GM19395 (cell line): ENCODE results near the gene ABCA9.

ENCODE experiments used
- ATAC-seq: cut with Tn5 transposase; IDR thresholded peaks from one replicate; pipeline ENCODE4 v1.9.1; 2021; ENCODE audit warnings: mild to moderate bottlenecking, moderate library complexity; ENCODE audit not compliant: unreplicated experiment

ABCA9 gene

DNA sequence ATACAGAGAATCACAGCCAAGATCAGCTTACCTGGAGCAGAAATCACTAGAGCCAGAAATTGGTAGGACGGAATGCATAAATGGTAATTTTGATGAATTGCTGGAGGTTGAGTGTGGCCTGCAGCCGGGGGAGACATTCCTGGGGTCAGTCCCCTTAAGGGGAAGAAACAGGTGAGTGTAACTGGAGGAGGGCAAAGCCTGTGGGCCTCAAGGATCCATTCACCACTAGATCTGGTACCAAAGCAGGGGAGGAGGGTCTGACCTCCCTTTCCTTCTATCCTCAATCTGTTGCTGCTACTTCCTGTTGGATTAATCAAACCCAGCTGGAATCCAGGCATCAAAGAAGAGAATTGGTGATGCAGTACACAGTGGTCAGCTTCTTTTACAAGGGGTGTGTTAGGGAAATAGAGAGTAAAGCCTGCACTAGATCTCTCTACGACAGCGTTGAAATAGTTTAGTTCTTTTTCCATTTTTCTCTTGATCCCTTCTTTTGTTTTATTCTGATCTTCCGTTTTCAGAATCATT is 8.6 kb upstream of the ABCA9 start:
- ATAC-seq = no peak

DNA sequence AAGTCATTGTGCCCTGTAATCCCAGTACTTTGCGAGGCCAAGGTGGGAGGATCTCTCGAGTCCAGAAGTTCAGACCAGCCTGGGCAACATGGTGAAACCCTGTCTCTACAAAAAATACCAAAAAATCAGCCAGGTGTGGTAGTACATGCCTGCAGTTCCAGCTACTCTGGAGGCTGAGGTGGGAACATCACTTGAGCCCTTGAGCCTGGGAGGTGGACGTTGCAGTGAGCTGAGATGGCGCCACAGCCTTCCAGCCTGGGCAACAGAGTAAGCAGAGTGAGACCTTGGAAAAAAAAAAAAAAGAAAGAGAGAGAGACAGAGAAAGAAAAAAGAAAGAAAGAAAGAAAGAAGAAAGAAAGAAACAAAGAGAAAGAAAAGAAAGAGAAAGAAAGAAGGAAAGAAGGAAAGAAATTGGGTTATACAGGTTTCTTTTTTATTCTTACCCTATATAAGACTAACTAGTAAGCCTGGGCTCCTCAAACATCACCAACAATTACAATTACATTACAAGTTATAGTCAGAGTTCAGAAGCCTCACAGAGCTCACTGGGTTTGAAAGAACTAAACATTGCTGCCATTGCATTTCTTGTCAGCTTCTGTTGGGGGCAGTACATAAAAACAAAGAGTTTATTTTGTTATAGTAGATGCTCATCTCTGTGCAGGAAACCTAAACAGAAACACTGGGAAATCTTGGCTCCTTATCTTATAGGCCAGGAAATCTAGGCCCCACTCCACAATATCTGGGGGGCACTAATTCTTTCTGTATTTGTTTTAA is 6.7 kb upstream of the ABCA9 start:
- no peak for ATAC-seq

DNA sequence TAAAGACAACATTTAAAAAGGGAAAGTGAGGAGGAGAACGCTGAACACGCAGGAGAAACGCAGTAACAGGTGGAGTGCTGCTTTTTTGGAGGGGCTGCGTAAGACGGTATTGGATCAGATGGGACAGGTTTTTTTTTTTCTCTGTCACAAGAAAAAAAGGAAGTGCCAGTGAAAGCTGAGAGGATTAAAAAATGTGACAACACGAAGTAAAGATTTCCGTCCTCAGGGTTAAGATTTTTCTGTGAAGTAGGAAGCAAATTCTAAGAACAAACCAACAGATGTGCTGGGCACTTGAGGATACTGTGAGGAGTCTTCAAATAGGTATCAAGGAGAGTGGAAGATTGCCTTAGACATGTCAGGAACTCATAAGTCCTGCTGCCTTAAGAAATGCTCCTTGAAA is 5.8 kb upstream of the ABCA9 start:
- no peak for ATAC-seq

DNA sequence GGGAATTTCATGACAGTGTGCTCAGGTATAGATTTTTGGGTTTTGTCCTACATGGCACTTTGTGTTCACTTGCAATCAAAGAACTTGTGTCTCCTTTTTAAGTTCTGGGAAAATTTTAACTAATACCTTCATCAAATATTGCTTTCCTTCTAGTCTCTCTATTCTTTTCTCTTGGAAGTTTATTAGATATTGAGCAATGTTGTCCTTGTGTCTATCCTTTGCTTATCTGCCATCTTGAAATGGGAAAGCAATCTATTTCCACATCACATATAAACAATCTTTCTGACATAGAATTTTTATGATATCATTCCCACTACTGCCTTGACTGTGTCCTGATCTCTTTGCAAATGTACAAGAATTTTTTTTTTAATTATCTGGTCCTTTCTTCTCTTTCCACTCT is 4.4 kb upstream of the ABCA9 start:
- no peak for ATAC-seq

DNA sequence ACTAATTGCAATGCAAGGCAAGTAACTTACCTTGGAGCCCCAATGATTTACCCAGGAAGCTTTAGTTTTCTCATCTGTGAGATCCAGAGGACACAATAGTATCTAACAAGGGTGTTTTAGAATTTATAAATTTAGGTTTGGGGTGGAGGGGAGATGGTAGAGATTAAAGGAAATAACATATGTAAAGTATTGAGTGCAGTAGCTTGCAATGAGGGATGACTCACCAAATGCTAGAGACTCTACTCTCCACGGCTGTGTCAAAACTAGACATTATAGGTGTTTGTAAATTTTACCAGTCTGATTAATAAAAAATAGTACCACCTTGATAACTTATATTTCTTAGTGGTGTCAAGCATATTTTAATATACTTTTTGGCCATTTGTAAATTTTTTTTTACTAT is 3.7 kb upstream of the ABCA9 start:
- no peak for ATAC-seq

DNA sequence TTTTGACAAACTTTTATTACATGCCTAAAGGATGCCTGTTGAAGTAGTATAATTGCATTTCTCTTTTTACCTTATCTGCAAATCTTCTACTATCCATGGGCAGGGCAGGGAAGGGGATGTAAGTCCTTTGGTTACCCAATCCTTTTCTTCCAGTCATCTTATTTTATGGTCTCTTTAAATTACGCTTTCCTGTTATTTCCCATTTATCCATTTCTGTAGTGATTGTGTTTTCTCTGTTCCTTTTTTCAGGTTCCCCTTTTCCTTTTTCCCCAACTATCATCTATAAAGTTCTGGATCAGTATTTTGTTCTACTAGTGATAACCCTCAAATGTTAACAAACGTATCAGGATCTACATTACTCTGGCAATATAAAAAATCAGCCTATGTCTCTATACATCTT is 3.3 kb upstream of the ABCA9 start:
- no peak for ATAC-seq

DNA sequence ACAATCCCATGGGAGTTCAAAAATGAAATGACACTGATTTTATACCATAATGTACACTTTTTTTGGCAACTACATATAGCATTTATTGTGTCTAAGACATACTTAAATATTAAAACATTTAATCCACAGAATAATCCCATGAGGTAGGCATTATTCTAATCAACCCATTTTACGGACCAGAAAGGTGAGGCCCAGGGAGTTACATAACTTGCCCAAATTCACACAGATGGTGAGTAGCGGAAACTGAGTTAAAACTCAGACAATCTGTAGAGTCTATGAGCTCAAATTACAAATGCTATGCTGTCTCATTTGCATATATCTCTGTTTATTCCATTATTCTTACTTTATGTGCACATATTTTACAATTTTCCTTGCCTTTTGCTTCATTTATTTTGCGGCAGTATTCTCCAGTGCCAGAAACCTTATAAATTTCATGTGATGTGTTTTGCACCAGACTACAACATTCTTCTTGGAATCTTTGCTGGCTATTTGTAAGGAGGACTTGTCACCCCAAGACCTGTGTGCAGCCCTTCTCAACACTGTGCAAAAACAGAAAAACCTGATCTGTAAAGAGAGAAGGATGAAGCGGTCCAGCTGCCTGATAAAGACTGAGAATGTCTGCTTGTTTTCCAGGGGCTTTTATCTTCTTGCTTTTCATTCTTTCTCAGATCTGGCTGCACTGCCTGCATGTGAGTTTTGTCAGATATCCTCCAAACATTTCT is 2.3 kb upstream of the ABCA9 start:
- ATAC-seq = no peak

DNA sequence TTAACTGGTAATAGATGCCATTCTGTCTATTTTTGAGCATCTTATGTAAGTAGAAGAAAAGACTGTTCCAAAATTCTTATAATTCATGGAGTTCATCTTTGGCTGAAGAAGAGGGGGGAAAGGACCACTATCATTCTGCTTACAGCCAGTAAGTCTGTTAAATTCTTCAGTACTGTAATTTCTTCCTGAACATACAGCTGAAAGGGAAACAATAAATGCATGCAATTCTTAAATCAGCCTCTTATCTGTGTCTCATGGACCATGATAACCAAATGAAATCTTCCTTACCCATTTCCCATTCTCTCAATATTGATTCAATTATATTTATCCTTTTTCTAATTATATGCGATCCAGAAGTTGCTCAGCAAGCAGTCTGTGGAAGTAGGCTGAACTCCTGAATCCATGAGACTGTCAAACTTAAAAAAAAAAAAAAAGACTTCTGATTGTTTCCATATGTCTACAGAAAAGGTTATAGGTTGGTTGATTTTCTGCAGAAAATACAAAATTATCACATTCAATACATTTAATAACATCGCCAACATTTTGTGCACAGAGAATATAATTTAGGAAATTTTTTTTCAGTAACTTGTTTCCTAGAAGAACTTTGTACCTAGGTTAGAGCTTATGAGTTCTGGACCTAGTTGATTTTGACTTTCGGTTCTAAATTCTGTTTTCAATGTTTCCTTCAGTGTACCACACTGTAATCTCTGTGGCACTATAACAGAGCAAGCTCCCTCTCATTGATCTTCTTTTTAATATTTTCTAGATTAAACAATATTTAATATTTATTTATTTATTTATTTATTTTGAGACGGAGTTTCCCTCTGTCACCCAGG is 1.2 kb upstream of the ABCA9 start:
- no peak for ATAC-seq

DNA sequence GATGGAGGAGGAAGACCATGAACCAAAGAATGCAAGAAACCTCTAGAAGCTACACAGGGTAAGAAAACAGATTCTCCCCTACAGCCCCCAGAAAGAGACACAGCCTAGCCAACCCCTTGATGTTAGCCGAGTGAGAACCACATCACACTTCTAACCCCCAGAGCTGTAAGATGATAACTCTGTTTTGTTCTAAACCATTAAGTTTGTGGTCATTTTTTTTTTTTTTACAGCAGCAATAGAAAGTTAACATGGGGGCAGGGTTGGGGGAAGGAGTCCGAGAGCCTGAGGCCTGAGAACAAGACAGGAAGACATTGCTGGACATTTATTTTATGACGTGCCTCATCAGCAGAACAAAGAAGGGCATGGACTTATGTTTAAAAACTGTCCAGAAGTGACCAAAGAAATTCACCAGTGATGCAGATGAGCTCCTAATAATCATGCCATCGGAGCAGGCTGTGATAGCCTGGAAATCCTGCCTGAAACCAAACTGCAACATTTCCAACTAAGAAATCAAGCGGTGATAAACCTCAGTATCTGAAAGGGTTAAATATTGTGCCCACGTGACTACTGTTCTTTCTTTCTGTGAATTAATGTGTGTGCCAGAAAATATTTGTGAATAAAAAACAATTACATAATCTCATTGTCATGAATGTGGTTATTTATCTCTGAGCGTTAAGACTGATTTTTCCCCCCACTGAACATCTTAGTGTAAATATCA is 1.1 kb downstream of the ABCA9 start:
- no peak for ATAC-seq

DNA sequence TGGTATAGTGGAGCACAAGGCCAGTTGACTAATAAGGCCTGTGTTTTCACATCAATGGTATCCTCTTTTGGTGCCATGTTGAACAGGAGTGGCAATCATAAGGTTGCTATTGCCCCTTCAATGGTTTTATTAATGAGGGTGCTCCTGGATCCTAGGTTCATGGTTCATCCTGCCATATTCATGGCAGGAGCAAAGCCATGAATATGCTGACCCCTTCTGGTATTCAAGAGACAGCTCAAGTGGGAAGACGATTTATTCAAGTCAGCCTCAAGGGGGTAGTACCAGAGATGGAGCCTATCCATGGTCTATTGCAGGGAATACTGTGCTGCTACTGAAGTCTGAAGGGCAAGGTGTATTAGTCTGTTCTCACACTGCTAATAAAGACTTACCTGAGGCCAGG is 2.6 kb downstream of the ABCA9 start:
- ATAC-seq = no peak

DNA sequence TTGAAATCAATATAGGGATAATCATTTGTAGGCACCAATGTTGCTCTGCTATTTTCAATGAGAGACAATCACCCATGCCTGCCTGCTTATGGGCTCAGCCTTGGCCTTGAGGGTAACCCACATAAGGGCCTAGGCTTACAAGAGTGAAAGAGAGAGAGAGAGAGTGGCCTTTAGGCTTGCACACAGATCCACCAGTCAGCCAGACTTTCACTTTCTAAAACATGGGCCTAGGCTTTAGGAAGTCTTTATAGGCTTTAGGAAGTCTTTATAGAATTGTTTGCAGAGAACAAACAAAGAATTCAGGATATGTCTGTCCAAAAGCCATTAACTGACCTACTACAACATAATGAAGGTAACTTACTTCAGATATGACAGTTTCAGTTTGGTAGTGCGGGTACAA is 3.4 kb downstream of the ABCA9 start:
- no peak for ATAC-seq

DNA sequence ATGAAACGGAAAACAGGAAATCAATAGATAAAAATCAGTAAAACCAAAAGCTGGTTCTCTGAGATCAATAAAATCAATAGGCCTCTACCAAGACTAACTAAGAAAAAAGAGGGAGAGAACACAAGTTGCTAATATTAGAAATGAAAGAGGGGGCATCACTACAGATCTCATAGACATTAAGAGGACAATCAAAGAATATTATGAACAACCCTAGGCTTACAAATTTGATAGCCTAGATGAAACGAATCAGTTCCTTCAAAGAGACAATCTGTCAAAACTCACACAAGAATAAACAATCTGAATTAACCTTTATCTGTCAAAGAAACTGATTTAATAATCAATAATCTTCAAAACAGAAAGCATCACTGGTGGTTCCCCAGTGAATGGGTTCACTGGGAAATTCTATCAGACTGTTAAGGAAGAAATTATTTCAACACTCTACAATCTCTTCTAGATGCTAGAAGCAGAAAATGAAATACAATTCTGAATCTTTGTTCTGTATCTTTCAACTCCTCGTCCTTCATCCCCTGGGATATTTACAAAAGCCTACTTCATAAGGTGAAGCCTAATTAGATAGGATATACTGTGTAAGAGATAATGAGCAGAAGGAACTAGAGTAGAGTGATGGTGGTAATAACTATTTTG is 4.4 kb downstream of the ABCA9 start:
- ATAC-seq = no peak

DNA sequence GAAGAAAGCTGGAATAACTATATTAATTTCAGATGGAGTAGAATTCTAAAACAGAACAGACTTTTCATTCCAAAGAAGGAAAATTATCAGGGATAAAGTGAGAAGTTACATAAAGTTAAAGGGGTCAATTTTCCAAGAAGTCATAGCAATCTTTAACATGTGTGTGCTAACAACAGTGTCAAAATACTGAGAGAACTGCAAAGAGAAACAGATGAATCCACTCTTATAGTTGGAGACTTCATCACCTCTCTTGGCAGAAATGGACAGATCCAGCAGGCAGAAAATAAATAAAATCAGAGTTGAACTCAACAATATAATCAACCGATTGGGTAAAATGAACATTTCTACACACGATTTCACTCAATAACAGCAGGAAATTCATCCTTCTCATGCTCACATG is 5.4 kb downstream of the ABCA9 start:
- no peak for ATAC-seq

DNA sequence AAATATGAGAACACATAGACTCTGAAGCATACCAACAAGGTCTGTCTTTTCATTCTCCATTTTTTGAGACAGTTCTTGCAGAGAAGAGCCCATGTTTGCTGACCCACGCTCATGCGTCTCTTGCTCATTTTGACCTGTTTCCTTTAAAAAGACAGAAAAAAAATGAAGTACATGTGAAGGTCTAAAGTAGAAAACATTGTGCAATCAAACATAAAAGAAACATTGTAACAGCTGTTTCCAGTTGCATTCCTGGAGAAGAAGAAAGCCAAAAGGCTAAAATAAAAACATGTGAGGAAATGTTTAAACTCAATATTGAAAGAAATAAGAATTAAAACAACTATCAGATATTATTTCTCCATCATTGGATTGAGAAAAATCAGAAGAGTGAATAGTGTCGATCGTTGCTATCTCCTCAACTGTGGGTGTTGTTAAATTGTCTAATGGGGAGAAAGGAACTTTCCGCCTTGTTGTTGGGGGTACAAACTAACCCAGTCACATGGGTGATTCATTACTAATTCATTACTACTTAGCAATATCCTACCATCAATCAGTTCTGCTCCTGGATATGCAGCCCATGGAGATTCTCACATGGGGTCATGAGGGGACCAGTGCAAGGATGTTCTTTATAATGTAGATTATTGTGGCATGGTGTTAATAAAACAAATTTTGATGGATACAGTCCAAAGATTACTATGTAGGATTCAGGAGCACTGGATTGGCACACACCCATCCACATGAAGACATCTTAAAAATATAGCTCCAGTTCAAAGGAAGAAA is 9.5 kb downstream of the ABCA9 start:
- no peak for ATAC-seq

DNA sequence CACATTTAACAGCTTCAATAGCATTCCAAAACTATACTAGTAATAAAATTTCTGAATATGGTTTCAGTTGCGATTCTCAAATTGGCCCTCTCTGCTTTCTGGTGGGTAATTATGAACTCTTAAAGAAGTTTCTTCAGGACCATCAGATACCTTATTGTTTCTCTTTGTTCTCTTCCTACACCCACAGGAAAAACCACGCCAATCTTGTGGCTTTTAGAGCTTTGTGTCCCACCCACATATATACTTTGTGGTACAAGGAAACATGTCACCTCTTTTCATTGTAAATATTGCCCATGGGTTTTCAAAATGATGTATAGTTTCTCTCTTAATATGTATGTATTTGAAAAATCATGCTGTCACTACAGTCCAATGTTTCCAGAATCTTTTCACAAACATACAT is 12.1 kb downstream of the ABCA9 start:
- ATAC-seq = no peak

DNA sequence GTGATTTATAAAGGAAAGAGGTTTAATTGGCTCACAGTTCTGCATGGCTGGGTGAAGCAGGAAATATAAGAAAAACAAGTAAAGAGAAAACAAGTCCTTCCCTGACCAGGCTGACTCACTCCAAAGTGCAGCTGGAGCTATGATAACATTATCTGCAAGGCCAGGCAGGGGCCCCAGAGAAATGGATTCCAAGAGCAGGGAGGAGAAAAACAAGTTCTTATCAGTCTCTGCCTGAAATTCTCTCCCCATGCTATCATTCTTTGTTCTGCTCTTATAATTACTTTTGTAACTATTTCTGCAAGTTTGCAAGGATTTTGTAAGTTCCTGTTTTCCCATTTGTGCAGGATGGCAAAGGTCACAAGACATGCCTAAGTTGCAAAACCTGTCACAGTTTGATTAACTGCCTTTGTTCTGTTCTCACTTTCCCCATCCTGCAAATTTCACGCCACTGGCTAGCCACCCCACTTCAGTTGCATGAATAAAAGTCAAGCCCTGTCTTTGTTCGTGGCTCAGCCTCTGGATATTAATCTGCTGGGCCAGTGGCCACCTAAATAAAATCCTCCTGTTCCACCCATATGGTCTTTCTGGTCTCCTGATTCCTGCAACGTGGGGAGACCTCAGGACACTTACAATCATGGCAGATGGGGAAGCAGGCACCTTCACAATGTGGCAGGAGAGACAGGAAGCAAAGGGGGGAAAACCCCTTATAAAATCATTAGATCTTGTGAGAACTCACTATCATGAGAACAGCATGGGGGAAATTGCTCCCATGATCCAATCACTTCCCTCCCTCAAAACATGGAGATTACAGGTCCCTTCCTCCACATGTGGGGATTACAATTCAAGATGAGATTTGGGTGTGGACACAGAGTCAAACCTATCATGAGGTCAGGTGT is 13.1 kb downstream of the ABCA9 start:
- ATAC-seq = no peak

DNA sequence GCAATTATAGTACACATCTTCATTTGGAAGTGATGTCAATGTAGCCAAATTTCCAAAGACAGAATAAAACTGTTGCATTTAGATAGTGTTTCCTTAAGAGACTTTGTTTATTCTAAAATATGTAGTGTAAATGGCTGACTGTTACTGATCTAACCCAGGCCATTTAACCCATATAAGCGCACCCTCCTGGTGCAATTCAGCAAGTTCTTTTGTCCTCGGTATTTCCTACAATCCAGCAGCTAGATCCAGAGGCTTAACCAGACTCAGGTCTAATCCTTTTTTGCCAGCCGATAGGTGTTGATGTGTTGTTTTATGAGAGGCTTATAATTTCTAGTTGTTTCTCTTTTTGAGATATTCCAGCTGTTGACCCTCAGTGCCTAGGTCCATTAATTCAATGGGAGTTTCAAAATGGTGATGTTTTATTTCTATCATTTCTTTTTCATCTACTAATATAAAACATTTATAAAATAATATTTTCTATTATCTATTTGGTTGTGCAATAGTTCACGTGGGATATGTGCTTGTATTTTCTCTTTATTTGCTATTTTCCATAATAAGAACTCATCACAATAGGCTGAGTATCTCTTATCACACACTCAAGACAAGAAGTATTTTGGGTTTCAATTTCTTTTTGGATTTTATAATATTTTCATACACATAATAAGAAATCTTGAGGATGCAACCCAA is 14.5 kb downstream of the ABCA9 start:
- no peak for ATAC-seq

DNA sequence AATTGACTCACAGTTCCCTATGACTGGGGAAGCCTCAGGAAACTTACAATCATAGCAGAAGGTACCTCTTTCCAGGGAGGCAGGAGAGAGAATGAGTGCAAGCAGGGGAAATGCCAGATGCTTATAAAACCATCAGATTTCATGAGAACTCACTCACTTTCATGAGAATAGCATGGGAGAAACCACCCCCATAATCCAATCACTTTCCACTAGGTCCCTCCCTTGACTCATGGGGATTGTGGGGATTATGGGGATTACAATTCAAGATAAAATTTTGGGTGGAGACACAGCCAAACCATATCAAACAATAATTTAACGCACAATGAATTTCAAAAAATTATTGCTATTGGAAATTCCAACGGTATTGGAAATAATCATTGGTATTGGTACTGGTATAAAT is 15.1 kb downstream of the ABCA9 start:
- no peak for ATAC-seq
